Measurements from ENCODE around the gene ACSBG1.

The ACSBG1 gene

DNA sequence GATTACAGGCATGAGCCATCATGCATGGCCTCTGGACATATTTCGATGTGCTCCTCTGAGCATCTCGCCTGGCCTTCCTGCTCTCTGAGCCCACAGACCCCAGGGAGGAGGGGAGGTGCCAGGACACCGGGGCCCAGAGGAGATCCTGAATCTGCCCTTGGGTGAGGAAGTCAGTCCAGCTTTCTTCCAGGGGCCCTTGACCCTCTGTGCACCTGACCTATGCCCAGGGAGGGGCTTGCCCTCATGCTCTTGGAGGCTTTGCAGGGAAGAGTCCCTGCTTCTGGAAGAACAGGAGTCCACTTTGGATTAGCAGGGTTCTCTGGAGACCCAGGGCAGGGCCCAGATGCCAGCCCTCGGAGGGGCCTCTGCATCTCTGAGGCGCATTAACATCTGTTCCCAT lies 1.4 kb downstream of the ACSBG1 start:
- no peak for DNase-seq (ENCODE audit: low read depth)
- TF ChIP-seq, protein P1, sequence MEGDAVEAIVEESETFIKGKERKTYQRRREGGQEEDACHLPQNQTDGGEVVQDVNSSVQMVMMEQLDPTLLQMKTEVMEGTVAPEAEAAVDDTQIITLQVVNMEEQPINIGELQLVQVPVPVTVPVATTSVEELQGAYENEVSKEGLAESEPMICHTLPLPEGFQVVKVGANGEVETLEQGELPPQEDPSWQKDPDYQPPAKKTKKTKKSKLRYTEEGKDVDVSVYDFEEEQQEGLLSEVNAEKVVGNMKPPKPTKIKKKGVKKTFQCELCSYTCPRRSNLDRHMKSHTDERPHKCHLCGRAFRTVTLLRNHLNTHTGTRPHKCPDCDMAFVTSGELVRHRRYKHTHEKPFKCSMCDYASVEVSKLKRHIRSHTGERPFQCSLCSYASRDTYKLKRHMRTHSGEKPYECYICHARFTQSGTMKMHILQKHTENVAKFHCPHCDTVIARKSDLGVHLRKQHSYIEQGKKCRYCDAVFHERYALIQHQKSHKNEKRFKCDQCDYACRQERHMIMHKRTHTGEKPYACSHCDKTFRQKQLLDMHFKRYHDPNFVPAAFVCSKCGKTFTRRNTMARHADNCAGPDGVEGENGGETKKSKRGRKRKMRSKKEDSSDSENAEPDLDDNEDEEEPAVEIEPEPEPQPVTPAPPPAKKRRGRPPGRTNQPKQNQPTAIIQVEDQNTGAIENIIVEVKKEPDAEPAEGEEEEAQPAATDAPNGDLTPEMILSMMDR (IDR thresholded peaks at IDR 0.05; ENCODE audit: insufficient read depth, low read depth, low read length, missing control alignments) = no peak
- no peak overlapping the region for H3K4me3 ChIP-seq (ENCODE audit: low read length)

DNA sequence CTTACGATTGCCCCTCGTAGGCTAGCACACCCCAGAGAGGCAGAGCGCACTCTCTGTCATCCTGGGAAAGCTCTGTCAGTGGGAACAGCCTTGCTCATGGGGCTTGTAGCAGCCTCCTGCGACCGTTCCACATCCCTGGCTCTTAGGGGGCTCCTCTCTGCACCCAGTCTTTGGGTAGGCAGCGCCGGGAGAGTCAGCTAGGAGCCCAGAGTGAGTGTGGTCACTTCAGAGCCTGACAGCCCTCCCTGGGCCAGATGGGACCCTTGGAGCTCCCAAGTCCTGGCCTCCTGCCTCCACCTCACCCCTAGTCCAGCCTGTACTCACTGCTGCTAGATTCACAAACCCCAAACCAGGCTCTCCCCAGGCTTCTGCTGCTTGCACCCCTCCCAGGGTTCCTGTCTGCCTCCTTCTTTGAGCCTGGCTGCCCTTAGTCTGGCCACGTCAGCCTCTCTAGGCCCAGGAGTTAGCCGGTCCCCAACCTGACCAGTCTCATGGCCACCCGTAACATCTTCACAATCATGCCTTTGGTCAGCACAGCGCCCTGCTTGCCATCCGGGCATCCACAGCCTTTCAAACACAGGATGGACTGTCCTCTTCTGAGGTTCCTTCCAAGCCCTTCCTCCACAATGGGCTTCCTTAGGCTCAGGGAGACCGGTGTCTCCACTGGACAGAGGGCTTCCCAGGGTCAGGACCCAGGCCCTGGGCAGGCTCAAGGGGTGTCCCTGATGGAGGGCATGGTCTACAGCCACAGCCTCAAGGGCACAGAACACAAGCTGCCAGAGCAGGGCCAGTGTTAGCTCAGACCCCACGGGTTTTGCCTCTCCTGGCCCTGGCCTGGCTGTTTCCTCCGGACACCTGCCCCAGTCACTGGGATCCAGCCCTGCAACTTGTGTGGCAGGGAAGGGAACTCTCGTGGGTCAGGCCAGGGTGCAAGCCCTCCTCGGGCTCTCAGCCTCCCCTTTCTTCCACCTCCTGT lies 4.6 kb downstream of the ACSBG1 start:
- no peak for DNase-seq (ENCODE audit: low read depth)
- no peak overlapping the region for H3K4me3 ChIP-seq (ENCODE audit: low read length)
- TF ChIP-seq, protein P1 (IDR thresholded peaks at IDR 0.05; ENCODE audit: insufficient read depth, low read depth, low read length, missing control alignments) = no peak

DNA sequence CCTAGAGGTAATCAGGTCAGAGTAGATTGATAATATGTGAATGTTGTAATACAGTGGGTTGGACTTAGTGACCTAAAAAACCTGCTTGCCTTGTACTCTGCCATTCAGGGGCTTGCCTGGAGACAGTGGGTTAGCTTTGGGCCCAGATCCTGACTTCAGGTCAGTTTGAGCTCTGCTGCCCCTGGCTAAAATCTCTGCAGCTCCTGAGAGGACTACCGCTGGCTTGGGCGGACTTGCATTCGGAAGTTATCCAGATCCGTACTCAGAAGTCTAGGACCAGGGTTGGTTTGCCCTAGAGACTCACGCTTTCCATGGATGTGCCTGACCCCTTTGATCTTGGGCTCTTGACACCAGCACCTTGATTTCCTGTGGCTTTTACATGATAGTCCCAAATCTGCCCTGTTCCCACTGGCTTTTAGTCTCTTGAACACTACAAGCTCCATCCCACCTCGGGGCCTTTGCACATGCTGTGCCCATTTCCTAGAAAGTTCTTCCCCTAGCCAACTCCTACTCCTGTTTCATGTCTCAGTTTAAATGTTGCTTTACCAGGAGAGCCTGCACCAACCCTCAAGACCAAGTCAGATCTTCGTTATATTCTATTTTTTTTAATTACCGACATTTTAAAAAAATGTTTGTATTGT lies 5.9 kb downstream of the ACSBG1 start:
- no peak overlapping the region for H3K4me3 ChIP-seq (ENCODE audit: low read length)
- TF ChIP-seq, protein P1 (IDR thresholded peaks at IDR 0.05; ENCODE audit: insufficient read depth, low read depth, low read length, missing control alignments) = no peak
- no peak for DNase-seq (ENCODE audit: low read depth)

DNA sequence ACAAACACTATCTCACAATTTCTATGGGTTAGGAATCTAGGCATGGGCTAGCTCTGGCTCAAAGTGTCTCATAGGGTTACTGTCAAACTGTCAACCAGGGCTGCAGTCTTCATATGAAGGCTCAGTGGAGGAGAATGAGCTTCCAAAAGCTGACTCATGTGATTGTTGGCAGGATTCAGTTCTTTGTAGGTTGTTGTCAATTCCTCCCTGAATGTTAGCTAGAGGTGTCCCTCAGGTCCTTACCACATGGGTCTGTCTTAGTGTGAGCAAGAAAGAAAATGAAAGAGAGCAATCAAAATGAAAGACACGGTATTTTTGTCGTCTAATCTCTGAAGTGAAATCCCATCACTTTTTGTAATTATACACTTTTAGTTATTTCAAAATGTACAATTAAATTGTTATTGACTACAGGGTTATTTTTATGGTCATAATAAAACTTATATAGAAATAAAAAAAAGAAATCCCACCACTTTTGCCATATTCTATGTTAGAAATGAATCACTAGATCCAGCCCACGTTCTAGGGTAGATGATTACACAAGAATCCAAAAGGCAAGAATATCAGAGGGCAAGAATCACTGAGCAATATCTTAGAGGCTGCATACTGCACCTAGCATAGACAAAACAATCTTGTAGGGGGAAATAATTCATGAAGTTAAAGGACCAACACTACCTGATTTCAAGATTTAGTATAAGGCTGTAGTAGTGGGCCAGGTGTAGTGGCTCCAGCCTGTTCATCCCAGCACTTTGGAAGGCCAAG lies 8.4 kb downstream of the ACSBG1 start:
- no peak overlapping the region for H3K4me3 ChIP-seq (ENCODE audit: low read length)
- TF ChIP-seq, protein P1 (IDR thresholded peaks at IDR 0.05; ENCODE audit: insufficient read depth, low read depth, low read length, missing control alignments) = no peak
- peak; percentile 33 for DNase-seq (ENCODE audit: low read depth)

DNA sequence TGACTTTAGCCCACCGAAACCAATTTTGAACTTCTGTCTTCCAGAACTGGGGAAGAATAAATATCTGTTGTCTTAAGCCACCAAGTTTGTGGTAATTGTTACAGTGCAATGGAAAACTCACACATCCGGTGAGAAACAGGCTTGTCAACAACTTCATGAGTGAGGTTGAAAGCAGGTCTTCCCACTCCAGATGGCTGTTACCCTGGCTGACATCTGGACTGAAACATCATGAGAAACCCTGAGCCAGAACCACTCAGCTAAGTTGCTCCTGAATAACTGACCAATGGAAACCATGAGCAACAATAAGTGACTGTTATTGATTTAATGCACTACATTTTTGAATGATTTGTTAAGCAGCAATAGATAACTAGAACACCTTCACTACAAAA lies 10.3 kb downstream of the ACSBG1 start:
- TF ChIP-seq, protein P1 (IDR thresholded peaks at IDR 0.05; ENCODE audit: insufficient read depth, low read depth, low read length, missing control alignments) = no peak
- peak; percentile 46 for DNase-seq (ENCODE audit: low read depth)

DNA sequence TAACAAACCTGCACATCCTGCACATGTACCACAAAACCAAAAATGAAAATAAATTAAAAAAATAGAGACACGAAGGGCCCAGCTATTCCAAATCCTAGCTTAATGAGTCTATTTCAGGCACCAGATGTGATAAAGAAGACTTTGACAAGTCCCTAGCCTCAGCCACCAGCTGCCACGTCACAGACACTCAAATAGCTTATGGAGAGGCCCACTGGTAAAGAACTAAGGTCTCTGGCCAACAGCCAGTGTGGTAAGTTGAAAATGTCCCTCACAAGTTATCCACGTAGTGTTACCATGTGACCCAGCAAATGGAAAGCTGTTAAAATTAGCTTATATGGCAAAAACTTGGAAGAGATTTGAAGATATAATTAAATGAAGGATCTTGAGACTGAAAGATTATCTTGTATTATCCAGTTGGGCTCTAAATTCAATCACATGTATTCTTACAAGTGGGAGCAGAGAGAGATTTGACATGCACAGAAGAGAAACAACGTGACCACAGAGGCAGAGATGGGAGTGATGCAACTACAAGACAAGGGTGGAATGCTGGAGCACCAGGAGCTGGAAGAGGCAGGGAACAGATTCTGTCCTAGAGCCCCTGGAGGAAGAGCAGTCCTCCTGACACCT lies 10.9 kb downstream of the ACSBG1 start:
- TF ChIP-seq, protein P1 (IDR thresholded peaks at IDR 0.05; ENCODE audit: insufficient read depth, low read depth, low read length, missing control alignments) = no peak
- DNase-seq (ENCODE audit: low read depth) = no peak
- H3K4me3 ChIP-seq (ENCODE audit: low read length) = no peak overlapping the region

More for the DNA sequence above, 10.3 kb downstream of the ACSBG1 start:
- no peak overlapping the region for H3K4me3 ChIP-seq (ENCODE audit: low read length)
